ENCODE measurements around the gene DOCK4.

DOCK4 gene

GRCh38 chr7:111892588-111892987, 313.6 kb downstream of the DOCK4 start:
- DNase-seq = no peak
- Histone ChIP-seq H3K27me3 (ENCODE audit: insufficient read depth, low read depth, severe bottlenecking) (no peaks in the 10 kb centered on the region), H3K9me3 (ENCODE audit: severe bottlenecking) (no peaks in the 10 kb centered on the region), H3K36me3 (no peaks in the 10 kb centered on the region), H3K4me3 (ENCODE audit: low read depth, low read length) (no peak overlapping the region), H3K27ac (no peak overlapping the region)
- TF ChIP-seq, protein P1, sequence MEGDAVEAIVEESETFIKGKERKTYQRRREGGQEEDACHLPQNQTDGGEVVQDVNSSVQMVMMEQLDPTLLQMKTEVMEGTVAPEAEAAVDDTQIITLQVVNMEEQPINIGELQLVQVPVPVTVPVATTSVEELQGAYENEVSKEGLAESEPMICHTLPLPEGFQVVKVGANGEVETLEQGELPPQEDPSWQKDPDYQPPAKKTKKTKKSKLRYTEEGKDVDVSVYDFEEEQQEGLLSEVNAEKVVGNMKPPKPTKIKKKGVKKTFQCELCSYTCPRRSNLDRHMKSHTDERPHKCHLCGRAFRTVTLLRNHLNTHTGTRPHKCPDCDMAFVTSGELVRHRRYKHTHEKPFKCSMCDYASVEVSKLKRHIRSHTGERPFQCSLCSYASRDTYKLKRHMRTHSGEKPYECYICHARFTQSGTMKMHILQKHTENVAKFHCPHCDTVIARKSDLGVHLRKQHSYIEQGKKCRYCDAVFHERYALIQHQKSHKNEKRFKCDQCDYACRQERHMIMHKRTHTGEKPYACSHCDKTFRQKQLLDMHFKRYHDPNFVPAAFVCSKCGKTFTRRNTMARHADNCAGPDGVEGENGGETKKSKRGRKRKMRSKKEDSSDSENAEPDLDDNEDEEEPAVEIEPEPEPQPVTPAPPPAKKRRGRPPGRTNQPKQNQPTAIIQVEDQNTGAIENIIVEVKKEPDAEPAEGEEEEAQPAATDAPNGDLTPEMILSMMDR (IDR thresholded peaks at IDR 0.05; ENCODE audit: low read depth, low read length) = no peak

GRCh38 chr7:111887734-111888133, 318.5 kb downstream of the DOCK4 start:
- no peak overlapping the region for H3K4me3 ChIP-seq (ENCODE audit: low read depth, low read length)
- no peaks in the 10 kb centered on the region for H3K27me3 ChIP-seq (ENCODE audit: insufficient read depth, low read depth, severe bottlenecking)
- no peaks in the 10 kb centered on the region for H3K9me3 ChIP-seq (ENCODE audit: severe bottlenecking)
- TF ChIP-seq, protein P1 (IDR thresholded peaks at IDR 0.05; ENCODE audit: low read depth, low read length) = no peak
- DNase-seq = no peak
- H3K36me3 ChIP-seq = no peaks in the 10 kb centered on the region
- no peak overlapping the region for H3K27ac ChIP-seq

- H3K27me3 ChIP-seq (ENCODE audit: insufficient read depth, low read depth, severe bottlenecking) = no peaks in the 10 kb centered on the region
Measured at GRCh38 chr7:111886233-111886632, 320.0 kb downstream of the DOCK4 start.

DNA sequence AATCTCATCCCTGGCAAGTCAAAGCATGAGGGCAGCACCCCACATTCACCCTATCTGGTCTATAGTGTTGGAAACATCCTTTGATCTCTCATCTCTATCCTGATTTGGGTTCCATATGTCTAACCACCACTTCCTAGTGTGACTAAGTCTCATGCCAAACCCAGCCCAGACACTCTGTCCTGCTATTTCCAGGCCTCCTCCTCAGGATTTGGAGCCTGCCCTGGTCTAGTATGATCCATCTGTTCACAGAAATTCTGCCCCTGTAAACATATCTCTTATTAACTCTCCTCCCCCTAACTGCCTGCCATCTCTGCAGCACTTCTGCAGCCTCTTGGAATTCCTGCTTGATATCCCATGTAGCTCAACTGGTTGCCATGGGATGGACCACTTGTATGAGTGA, 323.0 kb downstream of the DOCK4 start:
- H3K9me3 ChIP-seq (ENCODE audit: severe bottlenecking) = peaks cover 5% of the 10 kb centered on the region
- TF ChIP-seq, protein P1 (IDR thresholded peaks at IDR 0.05; ENCODE audit: low read depth, low read length) = no peak

More at GRCh38 chr7:111886233-111886632, 320.0 kb downstream of the DOCK4 start:
- Histone ChIP-seq H3K36me3 (no peaks in the 10 kb centered on the region), H3K9me3 (ENCODE audit: severe bottlenecking) (peaks cover 2% of the 10 kb centered on the region), H3K4me3 (ENCODE audit: low read depth, low read length) (no peak overlapping the region), H3K27ac (no peak overlapping the region)
- no peak for DNase-seq
- TF ChIP-seq, protein P1 (IDR thresholded peaks at IDR 0.05; ENCODE audit: low read depth, low read length) = no peak

GRCh38 chr7:111878785-111879184, 327.4 kb downstream of the DOCK4 start:
- no peak for DNase-seq
- no peak overlapping the region for H3K4me3 ChIP-seq (ENCODE audit: low read depth, low read length)
- TF ChIP-seq, protein P1 (IDR thresholded peaks at IDR 0.05; ENCODE audit: low read depth, low read length) = no peak
- H3K36me3 ChIP-seq = no peaks in the 10 kb centered on the region
- peaks cover 18% of the 10 kb centered on the region for H3K9me3 ChIP-seq (ENCODE audit: severe bottlenecking)
- H3K27ac ChIP-seq = no peak overlapping the region
- no peaks in the 10 kb centered on the region for H3K27me3 ChIP-seq (ENCODE audit: insufficient read depth, low read depth, severe bottlenecking)

More for the DNA sequence above, 323.0 kb downstream of the DOCK4 start:
- DNase-seq = no peak
- H3K36me3 ChIP-seq = no peaks in the 10 kb centered on the region
- no peak overlapping the region for H3K4me3 ChIP-seq (ENCODE audit: low read depth, low read length)
- no peaks in the 10 kb centered on the region for H3K27me3 ChIP-seq (ENCODE audit: insufficient read depth, low read depth, severe bottlenecking)
- H3K27ac ChIP-seq = no peak overlapping the region

DNA sequence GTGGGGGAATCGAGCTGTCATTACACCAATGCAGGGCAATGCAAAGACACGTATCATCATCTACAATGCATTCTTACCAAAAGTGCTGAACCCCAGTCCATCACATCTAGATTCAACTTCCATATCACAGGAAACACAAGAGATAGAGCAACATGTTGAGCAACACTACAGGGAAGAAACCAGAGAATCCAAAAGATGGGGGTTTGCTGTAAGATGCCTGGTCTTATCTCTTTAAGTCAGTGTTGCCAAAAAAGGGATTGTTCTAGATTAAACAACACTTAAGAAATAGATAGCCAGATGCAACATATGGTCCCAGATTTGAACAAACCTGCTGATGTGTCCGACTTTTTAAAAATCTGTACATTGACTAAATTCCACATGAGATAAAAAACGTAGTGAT, 328.3 kb downstream of the DOCK4 start:
- TF ChIP-seq, protein P1 (IDR thresholded peaks at IDR 0.05; ENCODE audit: low read depth, low read length) = no peak
- Histone ChIP-seq H3K4me3 (ENCODE audit: low read depth, low read length) (no peak overlapping the region), H3K36me3 (no peaks in the 10 kb centered on the region), H3K27me3 (ENCODE audit: insufficient read depth, low read depth, severe bottlenecking) (no peaks in the 10 kb centered on the region), H3K9me3 (ENCODE audit: severe bottlenecking) (peaks cover 18% of the 10 kb centered on the region), H3K27ac (no peak overlapping the region)
- no peak for DNase-seq

Measured in WERI-Rb-1 (cell line).